ENCODE results near the gene FAM13B.

GRCh38 chr5:138022912-138023311 is 10.0 kb downstream of the FAM13B start:
- TF ChIP-seq, protein P1, sequence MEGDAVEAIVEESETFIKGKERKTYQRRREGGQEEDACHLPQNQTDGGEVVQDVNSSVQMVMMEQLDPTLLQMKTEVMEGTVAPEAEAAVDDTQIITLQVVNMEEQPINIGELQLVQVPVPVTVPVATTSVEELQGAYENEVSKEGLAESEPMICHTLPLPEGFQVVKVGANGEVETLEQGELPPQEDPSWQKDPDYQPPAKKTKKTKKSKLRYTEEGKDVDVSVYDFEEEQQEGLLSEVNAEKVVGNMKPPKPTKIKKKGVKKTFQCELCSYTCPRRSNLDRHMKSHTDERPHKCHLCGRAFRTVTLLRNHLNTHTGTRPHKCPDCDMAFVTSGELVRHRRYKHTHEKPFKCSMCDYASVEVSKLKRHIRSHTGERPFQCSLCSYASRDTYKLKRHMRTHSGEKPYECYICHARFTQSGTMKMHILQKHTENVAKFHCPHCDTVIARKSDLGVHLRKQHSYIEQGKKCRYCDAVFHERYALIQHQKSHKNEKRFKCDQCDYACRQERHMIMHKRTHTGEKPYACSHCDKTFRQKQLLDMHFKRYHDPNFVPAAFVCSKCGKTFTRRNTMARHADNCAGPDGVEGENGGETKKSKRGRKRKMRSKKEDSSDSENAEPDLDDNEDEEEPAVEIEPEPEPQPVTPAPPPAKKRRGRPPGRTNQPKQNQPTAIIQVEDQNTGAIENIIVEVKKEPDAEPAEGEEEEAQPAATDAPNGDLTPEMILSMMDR (IDR thresholded peaks at IDR 0.05; ENCODE audit: low read depth, low read length, poor library complexity, severe bottlenecking) = no peak
- TF ChIP-seq EZH2phosphoT487 (IDR thresholded peaks at IDR 0.05; ENCODE audit: borderline replicate concordance, low read length) = no peak

Measured in DOHH2 (cell line).